HG03159 (cell line): Measurements from ENCODE around the gene ATP5F1E.
"Not testable (repeated sequence)": the region's sequence is repeated elsewhere in the genome, so short reads cannot be mapped to it uniquely, and the experiment has no call there.

ENCODE experiments used
- ATAC-seq: cut with Tn5 transposase; IDR thresholded peaks from one replicate; pipeline ENCODE4 v1.9.1; 2021; ENCODE audit warnings: mild to moderate bottlenecking, moderate library complexity; ENCODE audit not compliant: unreplicated experiment

Gene ATP5F1E

DNA sequence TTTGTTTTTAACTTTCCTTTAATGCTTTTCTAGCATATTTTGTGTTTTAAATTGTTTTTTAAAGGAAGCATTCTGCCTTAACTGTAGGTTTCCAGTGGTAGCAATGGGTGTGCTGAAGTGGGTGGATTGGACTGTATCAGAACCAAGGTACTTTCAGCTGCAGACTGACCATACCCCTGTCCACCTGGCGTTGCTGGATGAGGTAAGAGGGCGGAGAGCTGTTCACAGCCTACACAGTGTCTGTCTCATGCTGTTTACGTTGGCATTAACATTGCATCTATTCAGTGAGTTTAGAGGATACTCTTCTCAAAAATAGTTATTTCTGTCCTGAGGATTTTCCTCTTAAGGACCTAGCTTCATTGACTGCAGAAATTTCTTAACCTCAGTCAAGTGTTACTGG lies 39.2 kb downstream of the ATP5F1E start:
- no peak for ATAC-seq

GRCh38 chr20:58991715-58992114 lies 40.4 kb downstream of the ATP5F1E start:
- no peak for ATAC-seq

- ATAC-seq, result no peak
Observed at GRCh38 chr20:58990651-58991445, 41.3 kb downstream of the ATP5F1E start.

- ATAC-seq, result no peak
Observed at GRCh38 chr20:58989196-58989595, 42.9 kb downstream of the ATP5F1E start.

DNA sequence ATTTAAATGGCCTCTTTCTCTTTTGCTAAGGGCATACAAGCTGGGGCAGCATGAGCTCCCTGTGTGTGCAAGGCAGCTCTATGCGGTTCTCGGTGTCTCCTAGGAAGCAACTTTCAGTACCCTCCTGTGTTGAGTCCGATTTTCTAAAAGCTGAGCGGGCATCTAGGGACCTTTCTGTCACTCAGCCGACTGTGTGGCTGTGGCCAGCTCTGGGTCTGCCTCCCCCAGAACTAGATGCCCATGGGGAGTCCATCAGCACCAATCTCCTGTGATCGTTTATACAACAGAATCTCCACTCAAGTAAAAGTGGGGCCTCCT lies 43.6 kb downstream of the ATP5F1E start:
- ATAC-seq, result no peak

DNA sequence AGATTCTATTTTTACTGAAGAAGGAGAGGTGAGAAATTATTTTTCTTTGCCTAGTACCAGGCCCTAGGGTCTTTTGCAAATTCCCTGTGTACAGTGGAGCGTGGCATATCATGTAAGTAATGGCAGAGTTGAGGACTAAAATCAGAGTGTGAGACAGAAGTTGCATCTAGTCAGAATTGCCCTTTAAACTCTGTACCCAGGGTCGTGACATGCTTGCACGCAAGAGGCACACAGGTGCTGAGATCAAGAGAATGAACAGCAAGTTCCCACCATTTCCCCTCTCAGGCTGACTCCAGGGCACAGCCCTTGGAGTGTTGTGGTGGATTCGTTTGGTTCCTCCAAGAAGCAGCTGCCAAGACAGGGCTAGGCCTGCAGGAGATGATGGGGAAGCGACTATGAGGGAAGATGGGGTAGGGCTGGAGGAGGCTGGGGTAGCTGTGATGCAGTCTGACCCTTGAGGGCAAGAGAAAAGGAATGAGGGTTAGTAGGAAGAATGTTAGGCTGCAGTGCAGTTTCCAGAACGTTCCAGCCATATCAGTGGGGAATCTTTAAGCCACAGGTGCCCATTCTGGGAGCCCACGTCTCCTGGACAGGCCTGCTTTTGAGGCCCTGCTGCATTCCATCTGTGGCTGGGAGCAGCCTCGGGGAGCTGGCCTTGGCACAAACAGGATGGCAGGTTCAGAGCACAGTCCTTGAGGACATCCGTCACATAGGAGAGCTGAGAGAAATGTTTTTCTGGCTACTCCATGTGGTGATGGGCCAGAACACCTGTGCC lies 44.2 kb downstream of the ATP5F1E start:
- ATAC-seq, result no peak

DNA sequence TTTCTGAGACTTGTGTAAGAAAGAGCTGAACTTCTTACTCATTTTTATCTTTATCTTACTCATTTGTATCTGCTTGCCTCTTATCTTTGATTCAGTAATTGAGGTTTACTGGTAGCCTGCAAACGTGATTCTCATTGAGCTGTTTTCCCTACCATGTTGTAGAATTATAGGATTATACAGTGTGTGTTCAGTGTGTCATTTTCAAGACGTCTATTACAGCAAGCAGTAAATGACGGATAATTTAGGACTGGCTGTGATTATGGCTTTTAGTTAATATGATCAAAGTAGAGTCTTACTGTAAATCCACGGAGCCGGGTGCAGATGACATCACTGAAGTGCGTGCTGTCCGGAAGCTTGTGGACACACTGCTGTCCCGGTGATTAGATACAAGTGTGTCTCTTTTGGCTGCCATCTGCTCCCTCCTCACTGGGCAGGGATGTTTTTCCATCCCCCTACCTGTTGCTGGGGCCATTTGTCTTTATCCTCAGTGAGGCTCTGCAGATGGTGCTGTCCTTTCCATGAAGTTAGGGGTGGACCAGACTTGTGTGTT lies 45.1 kb downstream of the ATP5F1E start:
- no peak for ATAC-seq

- ATAC-seq, result no peak
Observed at GRCh38 chr20:58986286-58986967, 45.7 kb downstream of the ATP5F1E start.

GRCh38 chr20:58985656-58986055 lies 46.5 kb downstream of the ATP5F1E start:
- no peak for ATAC-seq

DNA sequence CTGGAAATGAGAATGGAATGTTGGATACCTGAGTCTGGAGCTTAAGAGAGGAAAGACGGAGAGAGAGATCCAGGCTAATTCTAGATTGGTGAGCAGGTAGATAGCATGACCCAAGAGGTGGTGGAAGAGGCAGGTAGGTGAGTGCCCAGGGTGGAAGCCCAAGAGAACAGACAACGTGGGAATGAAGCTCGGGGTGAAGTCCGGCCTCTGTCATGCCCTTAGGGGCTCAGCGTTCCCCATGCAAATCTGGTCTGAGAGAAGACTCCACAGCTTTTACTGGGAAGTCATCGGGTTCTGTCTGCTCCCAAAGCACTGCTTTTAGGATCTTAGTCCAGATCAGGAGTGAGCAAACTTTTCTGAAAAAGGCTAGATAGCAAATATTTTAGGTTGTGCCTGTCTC lies 47.4 kb downstream of the ATP5F1E start:
- no peak for ATAC-seq

GRCh38 chr20:58983115-58983468 lies 49.0 kb downstream of the ATP5F1E start:
- ATAC-seq, result not testable (repeated sequence)

DNA sequence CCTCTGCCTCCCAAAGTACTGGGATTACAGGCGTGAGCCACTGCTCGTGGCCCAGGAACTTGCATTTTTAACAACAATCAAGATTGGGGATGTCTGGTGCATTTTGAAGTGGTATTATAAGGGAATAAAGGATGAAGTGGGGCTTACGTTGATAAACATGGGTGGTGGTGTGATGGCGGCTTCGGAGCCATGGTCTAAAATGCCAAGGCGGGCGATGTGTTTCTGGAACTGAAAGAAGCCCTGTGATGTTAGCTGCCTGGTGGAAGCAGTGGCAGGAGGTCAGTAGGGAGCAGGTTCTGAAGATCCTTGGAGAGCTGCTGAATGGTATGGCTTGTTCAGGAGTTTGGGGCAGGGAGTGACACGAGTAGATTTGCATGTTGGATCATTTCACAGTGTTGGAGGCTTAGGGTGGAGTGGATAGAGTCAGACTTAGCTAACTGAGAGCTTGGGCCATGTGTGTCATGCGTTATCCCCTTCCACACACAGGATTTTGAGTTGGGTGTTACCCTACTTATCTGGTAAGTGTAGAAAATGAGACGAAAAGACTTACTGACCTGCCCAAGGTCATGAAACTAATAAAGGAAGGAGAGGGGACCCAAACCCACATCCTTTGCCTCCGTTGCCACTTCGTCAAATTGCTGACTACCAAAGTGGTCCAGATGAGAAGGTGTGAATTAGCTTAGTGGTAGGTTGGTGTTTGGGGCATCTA lies 49.6 kb downstream of the ATP5F1E start:
- no peak for ATAC-seq

DNA sequence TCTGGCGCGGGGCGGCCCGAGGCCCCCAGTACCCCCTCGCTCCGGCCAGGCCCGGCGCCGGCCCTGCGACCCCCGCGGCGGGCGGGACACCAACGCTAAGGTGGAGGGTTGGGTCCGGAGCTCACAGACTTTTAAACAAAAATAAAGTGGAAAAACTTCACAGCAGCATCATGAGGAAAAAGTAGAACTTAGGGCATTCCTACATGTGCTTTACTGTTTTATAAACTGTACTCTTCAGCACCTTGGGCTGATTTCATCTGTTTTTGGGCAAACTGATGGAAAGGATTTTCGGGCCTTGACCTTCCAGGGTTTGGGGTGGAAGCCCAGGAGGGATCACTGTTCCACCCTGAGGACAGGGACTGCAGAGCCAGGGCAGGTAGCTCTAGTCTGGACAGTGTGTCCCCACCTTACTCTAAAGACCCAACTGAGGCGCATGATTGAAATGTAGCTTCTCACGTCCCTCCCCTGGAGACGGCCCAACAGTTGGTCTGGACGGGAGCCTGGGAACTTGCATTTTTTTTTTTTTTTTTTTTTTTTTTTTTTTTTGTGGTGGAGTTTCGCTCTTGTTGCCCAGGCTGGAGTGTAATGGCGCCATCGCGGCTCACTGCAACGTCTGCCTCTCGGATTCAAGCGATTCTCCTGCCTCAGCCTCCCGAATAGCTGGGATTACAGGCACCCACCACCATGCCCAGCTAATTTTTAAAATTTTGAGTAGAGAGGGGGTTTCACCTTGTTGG lies 50.3 kb downstream of the ATP5F1E start:
- ATAC-seq, result peak; percentile 8

GRCh38 chr20:58980711-58981627 lies 51.2 kb downstream of the ATP5F1E start, which contains the start of gene NELFCD:
TSS of gene NELFCD (plus strand) at chr20:58981256. CDS start at chr20:58981310, 54 bp downstream.
- ATAC-seq, result peak; percentile 68

DNA sequence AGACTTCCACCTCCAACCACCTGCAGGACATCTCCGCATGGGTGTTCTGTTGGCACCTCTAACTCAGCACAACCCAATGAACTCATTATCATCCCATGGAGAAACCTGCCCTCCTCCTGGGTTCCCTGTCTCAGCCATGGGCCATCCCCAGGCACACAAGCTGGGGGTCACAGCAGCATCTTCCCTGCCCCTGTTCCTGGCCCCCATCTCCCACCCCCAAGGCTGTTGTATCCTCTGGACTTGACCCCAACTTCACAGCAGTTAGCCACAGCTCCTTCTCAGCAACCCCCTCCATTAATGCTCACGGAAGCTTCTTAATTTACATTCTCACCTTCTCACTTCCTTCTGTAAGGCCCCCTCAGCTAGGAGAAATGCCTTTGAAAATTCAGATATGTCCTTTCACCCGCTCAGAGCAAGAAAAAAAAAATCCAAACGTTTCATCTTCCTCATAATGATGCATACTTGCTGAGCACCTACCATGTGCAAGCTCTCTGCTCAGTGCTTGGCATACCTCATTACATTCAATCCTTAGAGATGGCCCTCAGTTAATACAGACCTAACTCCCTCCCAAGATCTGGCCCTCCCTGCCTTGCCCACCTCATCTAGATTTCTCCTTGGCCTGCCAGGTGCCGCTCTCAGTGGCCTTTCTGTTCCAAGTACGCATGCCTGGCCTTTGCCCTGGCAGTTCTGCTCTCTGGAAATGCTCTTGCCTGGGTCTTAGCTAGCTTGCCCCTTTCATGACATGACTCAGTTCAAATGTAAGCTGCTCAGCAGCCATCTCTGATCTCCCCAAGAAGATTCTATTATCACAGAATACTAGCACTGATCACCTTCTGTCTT lies 53.6 kb downstream of the ATP5F1E start:
- ATAC-seq, result no peak

GRCh38 chr20:58976061-58976730 lies 55.9 kb downstream of the ATP5F1E start:
- ATAC-seq, result no peak
